SU-DHL-6 (cell line): Measurements from ENCODE around the gene DEAF1.

Source experiments
- H2AFZ ChIP-seq: fragments of 200-600 bp; sonication (generic); 2 replicates; pipeline ENCODE4 v1.6.1; 2014; ENCODE audit warnings: low read depth, mild to moderate bottlenecking, moderate library complexity, mixed read lengths, antibody characterized with exemption, low read length; ENCODE audit not compliant: severe bottlenecking
- H3F3A ChIP-seq: fragments of 200-600 bp; shearing (Covaris generic); 2 replicates; pipeline ENCODE4 v1.6.0; 2016; ENCODE audit warnings: antibody characterized with exemption, mild to moderate bottlenecking; ENCODE audit not compliant: insufficient read depth
- H3K27ac ChIP-seq: fragments of 200-600 bp; sonication (generic); 2 replicates; pipeline ENCODE4 v1.5.1; 2016; ENCODE audit warnings: low read depth, mild to moderate bottlenecking, low read length, moderate library complexity, mixed read lengths
- H3K27me3 ChIP-seq: fragments of 200-600 bp; sonication (generic), shearing (Covaris generic); 2 replicates; pipeline ENCODE4 v1.6.0; 2014; ENCODE audit warnings: mild to moderate bottlenecking, low read length
- H3K36me3 ChIP-seq: fragments of 200-600 bp; sonication (generic); 2 replicates; pipeline ENCODE4 v1.6.1; 2014; ENCODE audit warnings: mild to moderate bottlenecking, low read length, mixed read lengths
- H3K4me2 ChIP-seq: fragments of 300-600, 200-600 bp; shearing (Covaris generic), sonication (generic); 2 replicates; pipeline ENCODE4 v1.6.0; 2014; ENCODE audit warnings: low read length, low read depth, mild to moderate bottlenecking; ENCODE audit not compliant: poor library complexity, severe bottlenecking
- H3K4me3 ChIP-seq: fragments of 200-600 bp; sonication (generic); 2 replicates; pipeline ENCODE4 v1.5.1; 2014; ENCODE audit warnings: antibody characterized with exemption, low read length, mild to moderate bottlenecking, mixed read lengths; ENCODE audit not compliant: insufficient read depth, poor library complexity, severe bottlenecking
- H3K79me2 ChIP-seq: fragments of 200-600 bp; sonication (generic); 2 replicates; pipeline ENCODE4 v1.6.1; 2014; ENCODE audit warnings: mild to moderate bottlenecking, low read length, moderate library complexity; ENCODE audit not compliant: insufficient read depth
- H3K9ac ChIP-seq: fragments of 200-600 bp; sonication (generic); 2 replicates; pipeline ENCODE4 v1.7.0; 2014; ENCODE audit warnings: mild to moderate bottlenecking, low read length
- H3K9me2 ChIP-seq: fragments of 200-600 bp; sonication (generic); replicated peaks from 2 replicates; pipeline ENCODE4 v1.6.1; 2014; ENCODE audit warnings: low read length; ENCODE audit not compliant: insufficient read depth
- H3K9me3 ChIP-seq: fragments of 200-600 bp; sonication (generic); 2 replicates; pipeline ENCODE4 v1.6.1; 2014; ENCODE audit warnings: low read length, mixed read lengths; ENCODE audit not compliant: insufficient read depth
- H4K20me1 ChIP-seq: fragments of 200-600 bp; sonication (generic); 2 replicates; pipeline ENCODE4 v1.6.1; 2014; ENCODE audit warnings: low read depth, mild to moderate bottlenecking, antibody characterized with exemption, low read length, moderate library complexity, mixed read lengths
- EZH2phosphoT487 ChIP-seq: fragments of 200-600 bp; sonication (generic), shearing (Covaris generic); conservative IDR thresholded peaks from 2 replicates; pipeline ENCODE4 v1.6.1; 2018; ENCODE audit warnings: mild to moderate bottlenecking, antibody characterized with exemption, low read length, moderate library complexity, mixed read lengths
- TF ChIP-seq, protein P1 (sequence below): fragments of 200-600 bp; sonication (generic); IDR thresholded peaks from one replicate; pipeline ENCODE4 v1.5.1; 2017; ENCODE audit warnings: antibody characterized with exemption, mild to moderate bottlenecking, low read length, moderate library complexity; ENCODE audit not compliant: insufficient read depth, poor library complexity, severe bottlenecking

Gene DEAF1

DNA sequence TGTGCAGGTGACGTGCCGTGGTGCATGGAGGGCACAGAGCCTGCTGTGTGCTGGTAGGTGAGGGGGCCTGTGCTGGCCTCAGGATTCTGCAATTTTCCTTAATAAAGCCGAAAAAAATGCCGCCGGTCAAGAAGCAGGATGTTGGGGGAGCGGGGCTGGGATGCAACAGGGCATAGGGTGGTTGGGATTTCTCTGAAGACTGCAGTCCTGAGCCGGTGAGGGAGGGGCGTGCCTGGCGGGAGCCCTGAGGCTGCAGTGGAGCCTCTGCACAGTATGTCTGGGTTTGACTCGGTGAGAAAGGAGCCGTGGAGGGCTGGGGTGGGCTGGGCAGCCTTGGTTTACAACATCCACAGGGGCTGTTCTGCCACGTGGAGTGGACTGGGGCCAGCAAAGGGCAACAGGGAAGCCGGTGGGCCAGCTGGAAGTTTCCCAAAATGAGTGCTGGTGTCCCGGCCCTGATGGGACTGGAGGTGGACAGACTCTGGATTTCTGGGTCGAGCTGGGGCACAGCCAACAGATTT, 71.6 kb downstream of the DEAF1 start:
- no peak overlapping the region for H3K9ac ChIP-seq
- H3F3A ChIP-seq, result 0 out of 2 replicates have a peak, but pooled peaks cover 6% of the 10 kb centered on the region
- H3K9me2 ChIP-seq, result no peaks in the 10 kb centered on the region
- H2AFZ ChIP-seq, result no peak overlapping the region
- no peak overlapping the region for H3K4me2 ChIP-seq
- H4K20me1 ChIP-seq, result no peaks in the 10 kb centered on the region
- no peaks in the 10 kb centered on the region for H3K79me2 ChIP-seq
- H3K27me3 ChIP-seq, result no peaks in the 10 kb centered on the region
- no peaks in the 10 kb centered on the region for H3K36me3 ChIP-seq
- no peak overlapping the region for H3K27ac ChIP-seq
- no peaks in the 10 kb centered on the region for H3K9me3 ChIP-seq
- no peak for TF ChIP-seq EZH2phosphoT487
- TF ChIP-seq, protein P1, sequence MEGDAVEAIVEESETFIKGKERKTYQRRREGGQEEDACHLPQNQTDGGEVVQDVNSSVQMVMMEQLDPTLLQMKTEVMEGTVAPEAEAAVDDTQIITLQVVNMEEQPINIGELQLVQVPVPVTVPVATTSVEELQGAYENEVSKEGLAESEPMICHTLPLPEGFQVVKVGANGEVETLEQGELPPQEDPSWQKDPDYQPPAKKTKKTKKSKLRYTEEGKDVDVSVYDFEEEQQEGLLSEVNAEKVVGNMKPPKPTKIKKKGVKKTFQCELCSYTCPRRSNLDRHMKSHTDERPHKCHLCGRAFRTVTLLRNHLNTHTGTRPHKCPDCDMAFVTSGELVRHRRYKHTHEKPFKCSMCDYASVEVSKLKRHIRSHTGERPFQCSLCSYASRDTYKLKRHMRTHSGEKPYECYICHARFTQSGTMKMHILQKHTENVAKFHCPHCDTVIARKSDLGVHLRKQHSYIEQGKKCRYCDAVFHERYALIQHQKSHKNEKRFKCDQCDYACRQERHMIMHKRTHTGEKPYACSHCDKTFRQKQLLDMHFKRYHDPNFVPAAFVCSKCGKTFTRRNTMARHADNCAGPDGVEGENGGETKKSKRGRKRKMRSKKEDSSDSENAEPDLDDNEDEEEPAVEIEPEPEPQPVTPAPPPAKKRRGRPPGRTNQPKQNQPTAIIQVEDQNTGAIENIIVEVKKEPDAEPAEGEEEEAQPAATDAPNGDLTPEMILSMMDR, result no peak
- H3K4me3 ChIP-seq, result no peak overlapping the region

DNA sequence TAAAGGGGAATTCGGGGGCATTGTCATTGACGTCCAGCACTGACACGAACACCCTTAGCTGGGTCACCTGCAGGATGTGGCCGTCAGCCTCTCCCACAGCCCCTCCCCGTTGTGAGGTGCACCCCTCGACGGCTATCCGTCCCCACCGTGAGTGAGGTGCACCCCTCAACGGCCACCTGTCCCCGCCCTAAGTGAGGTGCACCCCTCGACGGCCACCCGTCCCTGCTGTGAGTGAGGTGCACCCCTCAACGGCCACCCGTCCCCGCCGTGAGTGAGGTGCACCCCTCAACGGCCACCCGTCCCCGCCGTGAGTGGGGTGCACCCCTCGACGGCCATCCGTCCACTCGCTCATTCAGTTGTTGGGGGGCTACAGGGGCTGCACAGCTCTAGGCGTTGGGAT, 73.2 kb downstream of the DEAF1 start:
- Histone ChIP-seq H3K9me3 (no peaks in the 10 kb centered on the region), H3K4me2 (no peak overlapping the region), H3F3A (0 out of 2 replicates have a peak, but pooled peaks cover 3% of the 10 kb centered on the region), H3K27me3 (no peaks in the 10 kb centered on the region), H4K20me1 (no peaks in the 10 kb centered on the region), H3K27ac (no peak overlapping the region), H3K79me2 (no peaks in the 10 kb centered on the region), H3K4me3 (no peak overlapping the region), H3K36me3 (no peaks in the 10 kb centered on the region), H3K9me2 (no peaks in the 10 kb centered on the region), H3K9ac (no peak overlapping the region), H2AFZ (no peak overlapping the region)
- TF ChIP-seq, protein P1, result no peak
- no peak for TF ChIP-seq EZH2phosphoT487

- H3K9me3 ChIP-seq, result no peaks in the 10 kb centered on the region
- no peak overlapping the region for H3K9ac ChIP-seq
- TF ChIP-seq, protein P1, result no peak
- no peak for TF ChIP-seq EZH2phosphoT487
- H3K36me3 ChIP-seq, result no peaks in the 10 kb centered on the region
- H3K4me2 ChIP-seq, result no peak overlapping the region
- H3F3A ChIP-seq, result 0 out of 2 replicates have a peak, but pooled peaks cover 3% of the 10 kb centered on the region
- no peak overlapping the region for H2AFZ ChIP-seq
- H3K4me3 ChIP-seq, result no peak overlapping the region
- no peaks in the 10 kb centered on the region for H4K20me1 ChIP-seq
- no peak overlapping the region for H3K27ac ChIP-seq
- no peaks in the 10 kb centered on the region for H3K79me2 ChIP-seq
- no peaks in the 10 kb centered on the region for H3K27me3 ChIP-seq
- H3K9me2 ChIP-seq, result no peaks in the 10 kb centered on the region
These were observed 73.8 kb downstream of the DEAF1 start for GRCh38 chr11:620935-621814.
